DND-41 (cell line): ENCODE data around the gene SLC12A8.

Experiments used
- ATAC-seq: fragments of 200-7000 bp; cut with Tn5 transposase; 3 replicates; pipeline ENCODE4 v1.9.1; 2021; ENCODE audit warnings: low read depth; ENCODE audit not compliant: insufficient read depth
- DNase-seq: peaks from one replicate; pipeline ENCODE4 v3.0.0-alpha.2; 2020
- H2AFZ ChIP-seq: 2 replicates; pipeline ENCODE4 v1.6.0; 2012; ENCODE audit warnings: low read depth, low read length
- H3K27ac ChIP-seq: 2 replicates; pipeline ENCODE4 v1.5.1; 2012; ENCODE audit warnings: low read length, inconsistent platforms
- H3K27me3 ChIP-seq: fragments of 200-600 bp; sonication (generic); 2 replicates; pipeline ENCODE4 v1.6.0; 2012; ENCODE audit warnings: low read length, mild to moderate bottlenecking, inconsistent platforms; ENCODE audit not compliant: insufficient read depth, poor library complexity
- H3K36me3 ChIP-seq: 2 replicates; pipeline ENCODE4 v1.5.1; 2012; ENCODE audit warnings: low read length, inconsistent platforms; ENCODE audit not compliant: insufficient read depth
- H3K4me1 ChIP-seq: 2 replicates; pipeline ENCODE4 v1.5.1; 2012; ENCODE audit warnings: mild to moderate bottlenecking, low read length; ENCODE audit not compliant: insufficient read depth
- H3K4me2 ChIP-seq: 2 replicates; pipeline ENCODE4 v1.6.0; 2012; ENCODE audit warnings: mild to moderate bottlenecking, moderate library complexity, low read length, inconsistent platforms; ENCODE audit not compliant: insufficient read depth
- H3K4me3 ChIP-seq, 2 experiments: fragments of 200-600 bp in 1 of 2; shearing (Covaris generic) in 1 of 2; 2 replicates each; pipeline ENCODE4 v1.5.1; 2012 to 2016; ENCODE audit warnings: inconsistent platforms in 2 of 2, low read length in 2 of 2, mild to moderate bottlenecking in 2 of 2, low read depth in 1 of 2, moderate library complexity in 1 of 2
- H3K79me2 ChIP-seq: 2 replicates; pipeline ENCODE4 v1.6.0; 2012; ENCODE audit warnings: low read length, inconsistent platforms; ENCODE audit not compliant: insufficient read depth
- H3K9ac ChIP-seq: 2 replicates; pipeline ENCODE4 v1.6.0; 2012; ENCODE audit warnings: low read depth, mild to moderate bottlenecking, inconsistent platforms, low read length, moderate library complexity
- H3K9me3 ChIP-seq: 2 replicates; pipeline ENCODE4 v1.5.1; 2012; ENCODE audit warnings: low read length, moderate library complexity, mild to moderate bottlenecking, inconsistent platforms; ENCODE audit not compliant: insufficient read depth, severe bottlenecking
- H4K20me1 ChIP-seq: 2 replicates; pipeline ENCODE4 v1.6.0; 2012; ENCODE audit warnings: low read length; ENCODE audit not compliant: insufficient read depth
- EZH2 ChIP-seq: IDR thresholded peaks from 3 replicates; pipeline ENCODE4 v1.6.1; 2012; ENCODE audit warnings: borderline replicate concordance, low read depth, mild to moderate bottlenecking, moderate library complexity, low read length, inconsistent platforms; ENCODE audit not compliant: severe bottlenecking
- TF ChIP-seq, protein P1 (sequence below): IDR thresholded peaks from 2 replicates; pipeline ENCODE4 v1.5.1; 2012; ENCODE audit warnings: borderline replicate concordance, low read length, moderate library complexity, mild to moderate bottlenecking; ENCODE audit not compliant: poor library complexity, severe bottlenecking; ENCODE audit errors: extremely low read depth

The SLC12A8 gene

DNA sequence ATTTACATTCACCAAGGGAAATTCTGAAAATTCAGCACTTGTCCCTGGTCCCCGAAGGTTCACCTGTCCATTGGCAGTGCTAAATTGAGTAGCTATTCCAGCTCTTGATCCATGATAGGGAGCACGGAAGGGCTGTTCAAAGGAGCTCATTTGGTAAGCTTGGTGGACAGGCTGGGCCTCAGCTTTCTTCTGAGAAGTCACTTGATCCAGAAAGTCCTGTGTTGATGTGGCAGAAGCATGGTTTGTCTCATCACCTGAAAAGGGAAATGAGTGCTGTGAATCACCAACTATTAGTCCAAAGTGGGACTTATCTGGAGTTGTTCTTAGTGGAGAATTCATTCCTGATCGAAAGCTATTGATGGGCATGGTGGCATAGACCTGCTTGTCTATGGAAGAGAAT, 19.9 kb upstream of the SLC12A8 start:
- Histone ChIP-seq H3K4me1 (no peaks in the 10 kb centered on the region), H3K4me3 (no peak overlapping the region), H3K27ac (no peak overlapping the region), H3K27me3 (no peaks in the 10 kb centered on the region), H3K4me2 (no peak overlapping the region), H3K79me2 (no peaks in the 10 kb centered on the region), H3K9ac (no peak overlapping the region), H3K36me3 (peaks cover 28% of the 10 kb centered on the region), H4K20me1 (no peaks in the 10 kb centered on the region), H2AFZ (no peak overlapping the region), H3K9me3 (no peaks in the 10 kb centered on the region)
- DNase-seq: no peak
- no peak for ATAC-seq
- TF ChIP-seq EZH2: no peak
- TF ChIP-seq, protein P1, sequence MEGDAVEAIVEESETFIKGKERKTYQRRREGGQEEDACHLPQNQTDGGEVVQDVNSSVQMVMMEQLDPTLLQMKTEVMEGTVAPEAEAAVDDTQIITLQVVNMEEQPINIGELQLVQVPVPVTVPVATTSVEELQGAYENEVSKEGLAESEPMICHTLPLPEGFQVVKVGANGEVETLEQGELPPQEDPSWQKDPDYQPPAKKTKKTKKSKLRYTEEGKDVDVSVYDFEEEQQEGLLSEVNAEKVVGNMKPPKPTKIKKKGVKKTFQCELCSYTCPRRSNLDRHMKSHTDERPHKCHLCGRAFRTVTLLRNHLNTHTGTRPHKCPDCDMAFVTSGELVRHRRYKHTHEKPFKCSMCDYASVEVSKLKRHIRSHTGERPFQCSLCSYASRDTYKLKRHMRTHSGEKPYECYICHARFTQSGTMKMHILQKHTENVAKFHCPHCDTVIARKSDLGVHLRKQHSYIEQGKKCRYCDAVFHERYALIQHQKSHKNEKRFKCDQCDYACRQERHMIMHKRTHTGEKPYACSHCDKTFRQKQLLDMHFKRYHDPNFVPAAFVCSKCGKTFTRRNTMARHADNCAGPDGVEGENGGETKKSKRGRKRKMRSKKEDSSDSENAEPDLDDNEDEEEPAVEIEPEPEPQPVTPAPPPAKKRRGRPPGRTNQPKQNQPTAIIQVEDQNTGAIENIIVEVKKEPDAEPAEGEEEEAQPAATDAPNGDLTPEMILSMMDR: no peak

DNA sequence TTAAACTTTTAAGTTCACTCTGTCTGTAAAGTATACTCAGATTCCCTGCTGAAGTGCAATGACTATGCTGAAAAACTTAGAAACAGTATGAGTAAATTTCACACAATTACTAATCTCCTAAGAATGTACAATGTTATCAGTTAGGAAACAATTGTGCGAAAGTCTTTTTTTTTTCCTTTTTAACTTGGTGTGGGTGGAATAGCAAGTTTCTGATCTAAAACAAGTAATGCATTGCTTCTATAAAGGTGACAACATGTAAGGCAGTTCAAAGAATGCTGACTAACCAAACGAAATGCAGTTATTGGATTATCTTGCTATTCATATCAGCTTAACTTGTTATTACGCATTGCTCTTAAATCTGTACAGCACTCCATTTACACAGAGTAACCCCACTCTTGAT, 19.3 kb upstream of the SLC12A8 start:
- Histone ChIP-seq H3K4me3 (no peak overlapping the region), H3K9me3 (no peaks in the 10 kb centered on the region), H3K4me2 (no peak overlapping the region), H3K27ac (no peak overlapping the region), H3K27me3 (no peaks in the 10 kb centered on the region), H3K9ac (no peak overlapping the region), H3K79me2 (no peaks in the 10 kb centered on the region), H4K20me1 (no peaks in the 10 kb centered on the region), H2AFZ (no peak overlapping the region), H3K4me1 (no peaks in the 10 kb centered on the region), H3K36me3 (peaks cover 26% of the 10 kb centered on the region)
- TF ChIP-seq EZH2: no peak
- TF ChIP-seq, protein P1: no peak
- DNase-seq (no peak), ATAC-seq (no peak)

DNA sequence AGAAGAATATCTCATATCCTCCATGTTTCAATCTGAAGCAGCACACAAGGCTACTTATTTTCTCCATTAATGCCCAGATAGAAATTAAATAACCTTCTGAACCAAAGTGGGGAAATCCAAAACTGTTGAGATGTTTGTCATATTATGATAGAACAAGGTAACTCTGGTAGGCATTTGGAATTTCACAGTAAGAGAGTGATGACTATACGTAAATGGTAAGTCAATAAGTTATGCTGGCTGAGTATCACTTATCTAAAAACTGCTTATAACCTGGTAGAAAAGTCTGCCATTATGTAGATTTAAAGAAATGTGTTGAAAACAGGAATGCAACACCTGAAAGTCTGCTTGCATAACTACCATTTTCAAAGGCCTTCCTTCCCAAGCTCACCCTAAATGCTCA, 17.2 kb upstream of the SLC12A8 start:
- no peak for DNase-seq
- H3K27ac ChIP-seq: no peak overlapping the region
- no peak overlapping the region for H3K4me3 ChIP-seq
- no peaks in the 10 kb centered on the region for H3K79me2 ChIP-seq
- no peaks in the 10 kb centered on the region for H3K9me3 ChIP-seq
- no peak overlapping the region for H3K9ac ChIP-seq
- no peak overlapping the region for H2AFZ ChIP-seq
- no peak for ATAC-seq
- no peaks in the 10 kb centered on the region for H4K20me1 ChIP-seq
- no peaks in the 10 kb centered on the region for H3K27me3 ChIP-seq
- peaks cover 22% of the 10 kb centered on the region for H3K36me3 ChIP-seq
- H3K4me2 ChIP-seq: no peak overlapping the region
- TF ChIP-seq EZH2: no peak
- TF ChIP-seq, protein P1: no peak
- H3K4me1 ChIP-seq: no peaks in the 10 kb centered on the region

DNA sequence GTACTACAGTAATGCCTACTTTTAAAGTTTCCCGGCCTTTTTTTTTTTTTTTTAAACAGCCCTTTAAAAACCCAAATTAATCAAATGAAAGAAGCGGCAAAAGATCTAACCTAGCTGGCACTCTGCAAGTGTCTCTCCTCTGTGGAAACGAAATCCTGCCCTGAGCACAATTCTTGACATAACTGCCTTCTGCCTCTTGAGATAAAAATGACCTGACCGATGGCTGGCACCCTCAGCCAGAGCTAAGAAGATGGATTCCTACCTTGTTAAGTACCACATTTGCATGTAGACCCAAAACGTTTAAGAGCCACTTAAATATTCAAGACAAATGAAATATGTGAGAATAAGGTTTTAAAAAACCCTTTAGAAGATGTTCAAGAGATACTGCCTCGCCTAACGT, 16.6 kb upstream of the SLC12A8 start:
- H3K79me2 ChIP-seq: no peaks in the 10 kb centered on the region
- H3K9me3 ChIP-seq: no peaks in the 10 kb centered on the region
- H3K4me1 ChIP-seq: no peaks in the 10 kb centered on the region
- TF ChIP-seq, protein P1: no peak
- no peak for TF ChIP-seq EZH2
- no peaks in the 10 kb centered on the region for H3K27me3 ChIP-seq
- H3K4me2 ChIP-seq: no peak overlapping the region
- peaks cover 22% of the 10 kb centered on the region for H3K36me3 ChIP-seq
- H2AFZ ChIP-seq: no peak overlapping the region
- H3K4me3 ChIP-seq: no peak overlapping the region
- no peaks in the 10 kb centered on the region for H4K20me1 ChIP-seq
- DNase-seq: no peak
- no peak overlapping the region for H3K9ac ChIP-seq
- H3K27ac ChIP-seq: no peak overlapping the region
- no peak for ATAC-seq
